Fibroblast of the aortic adventitia (primary cell): ENCODE data around the gene PNMA3. TPM values are rescaled to one million over a fixed set of nuclear protein-coding genes. Genes with fewer than 3 reads are reported as not detected.
"Not testable (repeated sequence)": the region's sequence is repeated elsewhere in the genome, so short reads cannot be mapped to it uniquely, and the experiment has no call there.

Experiments
- DNase-seq: peaks from one replicate; pipeline ENCODE4 v3.0.0-alpha.2; 2010; ENCODE audit warnings: low read depth
- H3K4me3 ChIP-seq: 2 replicates; pipeline ENCODE4 v1.5.1; 2011; ENCODE audit warnings: low read depth, mild to moderate bottlenecking, control low read depth, low read length, moderate library complexity
- CTCF ChIP-seq: IDR thresholded peaks from 2 replicates; pipeline ENCODE4 v1.5.1; 2011; ENCODE audit warnings: mild to moderate bottlenecking, low read length, control low read depth, inconsistent platforms; ENCODE audit not compliant: insufficient read depth
- total RNA-seq: library from RNA; depleted of rRNA; stranded (reverse); fragments of >200 nt; gene quantifications from 2 replicates; pipeline ENCODE4 v1.2.3, GENCODE V29; 2012; ENCODE audit warnings: low replicate concordance

PNMA3 gene
- total RNA-seq = under 0.01 TPM in 1 of 2 replicates, not detected in the other

GRCh38 chrX:153055871-153056749, at the start of gene PNMA3:
Gene PNMA3, plus strand, starts transcription at chrX:153056470. Its CDS starts 586 bp downstream, at chrX:153057056.
- no peak for TF ChIP-seq CTCF
- no peak within 1 kb of the TSS for H3K4me3 ChIP-seq
- DNase-seq = no peak

GRCh38 chrX:153017174-153017573, 39.1 kb upstream of the PNMA3 start:
- not testable (repeated sequence) for DNase-seq, H3K4me3 ChIP-seq

- DNase-seq = no peak
- no peak for TF ChIP-seq CTCF
- H3K4me3 ChIP-seq = no peak overlapping the region
These were observed 37.1 kb upstream of the PNMA3 start for GRCh38 chrX:153019166-153019565.

GRCh38 chrX:153026501-153026900, 29.8 kb upstream of the PNMA3 start:
- H3K4me3 ChIP-seq, DNase-seq: not testable (repeated sequence)

- not testable (repeated sequence) for H3K4me3 ChIP-seq, DNase-seq
These were observed 27.8 kb upstream of the PNMA3 start for GRCh38 chrX:153028487-153028886.

- H3K4me3 ChIP-seq = no peak overlapping the region
- TF ChIP-seq CTCF = no peak
- DNase-seq = no peak
These were observed 27.1 kb upstream of the PNMA3 start for GRCh38 chrX:153029162-153029561.

GRCh38 chrX:153029875-153030274, 26.4 kb upstream of the PNMA3 start:
- H3K4me3 ChIP-seq = no peak overlapping the region
- DNase-seq = no peak
- TF ChIP-seq CTCF = no peak

GRCh38 chrX:153030801-153031200, 25.5 kb upstream of the PNMA3 start:
- TF ChIP-seq CTCF = no peak
- H3K4me3 ChIP-seq = no peak overlapping the region
- no peak for DNase-seq
